NCI-H748 treated with DMSO at 0.1 percent for 48 hours (cell line): ENCODE data around the gene AIFM2.
"Not testable (repeated sequence)": the region's sequence is repeated elsewhere in the genome, so short reads cannot be mapped to it uniquely, and the experiment has no call there.

ENCODE experiments used
- DNase-seq: peaks from one replicate; lab custom pipeline; 2025; lab: John Stamatoyannopoulos, UW

AIFM2 gene

GRCh38 chr10:70132098-70133029 is at the start of gene AIFM2:
Gene AIFM2, minus strand, starts transcription at chr10:70132825. Its CDS starts 8,741 bp downstream, at chr10:70124084.
- DNase-seq, result no peak

- DNase-seq, result not testable (repeated sequence)
These were observed 46.6 kb upstream of the AIFM2 start for GRCh38 chr10:70179209-70179608.

GRCh38 chr10:70178139-70178725 is 45.6 kb upstream of the AIFM2 start:
- no peak for DNase-seq

DNA sequence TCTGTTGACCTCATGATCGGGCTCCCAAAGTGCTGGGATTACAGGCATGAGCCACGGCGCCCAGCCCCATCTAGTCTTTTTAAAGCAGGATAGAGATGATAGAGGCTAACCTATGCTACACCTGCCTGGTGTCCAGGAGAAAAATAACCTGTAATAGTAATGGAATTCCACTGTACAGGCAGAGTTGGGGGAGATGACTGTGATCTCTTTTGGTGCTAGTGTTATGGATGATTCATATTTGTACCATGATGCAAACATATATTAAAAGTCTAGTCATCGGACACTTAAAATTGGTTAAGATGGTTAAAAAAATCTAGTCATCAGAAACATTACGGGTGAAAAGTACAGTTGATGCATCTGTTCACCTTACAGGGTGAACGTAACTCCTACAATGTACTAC is 43.8 kb upstream of the AIFM2 start:
- DNase-seq, result no peak

- no peak for DNase-seq
These were observed 42.9 kb upstream of the AIFM2 start for GRCh38 chr10:70175516-70175915.

GRCh38 chr10:70174058-70174741 is 41.6 kb upstream of the AIFM2 start:
- DNase-seq, result no peak

GRCh38 chr10:70169649-70170364 is 37.2 kb upstream of the AIFM2 start:
- DNase-seq, result no peak

- no peak for DNase-seq
These were observed 36.4 kb upstream of the AIFM2 start for GRCh38 chr10:70169011-70169410.

DNA sequence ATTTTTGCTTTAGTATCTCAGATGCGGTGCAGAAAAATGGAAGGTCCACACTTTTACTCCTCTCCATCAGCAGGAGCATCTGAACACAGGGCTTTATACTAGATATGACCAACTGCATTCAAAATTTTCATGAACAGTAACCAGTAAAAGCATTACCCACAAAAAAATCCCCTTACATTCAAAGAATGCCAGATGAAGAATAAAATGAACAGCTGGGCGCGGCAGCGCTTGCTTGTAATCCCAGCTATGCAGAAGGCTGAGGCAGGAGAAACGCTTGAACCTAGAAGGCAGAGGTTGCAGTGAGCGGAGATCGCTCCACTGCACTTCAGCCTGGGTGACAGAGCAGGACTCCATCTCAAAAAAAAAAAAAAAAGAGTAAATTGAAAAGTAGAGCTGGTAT is 34.6 kb upstream of the AIFM2 start:
- no peak for DNase-seq

- no peak for DNase-seq
These were observed 33.8 kb upstream of the AIFM2 start for GRCh38 chr10:70166394-70166793.

DNA sequence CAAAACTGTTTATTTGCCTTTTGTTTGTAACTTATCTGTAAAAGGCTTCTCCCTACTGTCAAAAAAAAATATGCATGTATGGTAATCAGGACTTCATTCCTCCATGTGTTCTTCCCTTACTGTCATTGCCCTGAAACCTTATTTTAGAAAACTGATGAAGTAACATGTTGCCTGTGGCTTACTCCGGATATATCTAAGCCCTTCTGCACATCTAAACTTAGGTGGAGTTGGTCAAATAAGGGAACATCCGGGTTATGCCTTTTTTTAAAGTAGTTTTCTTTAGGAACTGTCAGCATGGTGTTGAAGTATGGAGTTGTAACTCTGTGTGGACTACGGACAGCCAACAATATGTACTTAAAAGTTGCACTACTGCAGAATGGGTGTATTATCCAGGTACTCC is 31.5 kb upstream of the AIFM2 start:
- no peak for DNase-seq

DNA sequence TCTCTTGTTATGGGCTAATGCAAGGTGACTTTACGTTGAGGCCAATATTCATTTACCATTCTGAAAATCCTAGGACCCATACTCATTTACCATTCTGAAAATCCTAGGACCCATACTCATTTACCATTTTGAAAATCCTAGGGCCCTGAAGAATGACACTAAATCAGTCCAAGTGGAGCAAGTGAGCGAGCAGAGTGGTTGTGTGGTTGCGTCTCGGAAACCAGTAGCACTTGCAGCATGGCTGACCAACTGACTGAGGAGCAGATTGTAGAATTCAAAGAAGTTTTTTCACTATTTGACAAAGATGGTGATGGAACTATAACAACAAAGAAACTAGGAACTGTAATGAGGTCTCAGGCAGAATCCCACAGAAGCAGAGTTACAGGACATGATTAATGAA is 30.8 kb upstream of the AIFM2 start:
- DNase-seq, result no peak

DNA sequence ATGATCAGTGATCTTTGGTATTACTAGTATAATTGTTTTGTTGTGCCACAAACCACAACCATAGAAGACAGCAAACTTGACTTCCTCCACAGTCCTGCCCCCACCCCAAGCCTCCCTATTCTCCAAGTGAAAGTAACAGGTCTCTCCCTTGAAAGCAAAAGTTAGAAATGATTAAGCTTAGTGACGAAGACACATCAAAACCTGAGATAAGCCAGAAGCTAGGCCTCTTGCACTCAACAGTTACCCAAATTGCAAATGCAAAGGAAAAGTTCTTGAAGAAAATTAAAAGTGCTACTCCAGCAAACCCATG is 30.2 kb upstream of the AIFM2 start:
- DNase-seq, result no peak

DNA sequence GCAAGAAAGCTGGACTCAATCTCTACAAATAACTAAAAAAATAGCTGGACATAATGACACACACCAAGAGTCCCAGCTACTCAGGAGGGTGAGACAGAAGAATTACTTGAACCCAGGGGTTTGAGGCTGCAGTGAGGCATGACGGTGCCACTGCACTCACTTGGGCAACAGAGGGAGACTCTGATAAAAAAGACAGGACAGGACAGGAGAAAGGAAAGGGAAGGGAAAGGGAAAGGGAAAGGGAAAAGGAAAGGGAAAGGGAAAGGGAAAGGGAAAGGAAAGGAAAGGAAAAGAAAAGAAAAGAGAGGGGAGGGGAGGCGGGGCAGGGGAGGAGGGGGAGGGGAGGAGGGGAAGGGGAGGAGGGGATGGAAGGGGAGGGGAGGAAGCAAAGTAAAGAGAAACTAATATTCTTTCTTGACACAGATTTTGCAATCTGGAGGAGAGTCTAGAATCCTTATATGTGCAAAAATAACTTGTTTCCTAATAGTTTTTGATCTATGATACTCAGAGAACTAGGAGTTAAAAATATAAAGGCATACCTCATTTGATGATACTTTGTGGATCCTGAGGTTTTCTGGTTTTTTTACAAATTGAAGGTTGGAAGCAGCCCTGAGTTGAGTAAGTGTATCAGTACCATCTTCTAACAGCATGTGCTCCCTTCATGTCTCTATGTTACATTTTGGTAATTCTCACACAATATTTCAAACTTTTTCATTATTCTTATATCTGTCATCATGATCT is 29.7 kb upstream of the AIFM2 start:
- no peak for DNase-seq

GRCh38 chr10:70160798-70161197 is 28.2 kb upstream of the AIFM2 start:
- DNase-seq, result no peak

GRCh38 chr10:70159366-70159765 is 26.7 kb upstream of the AIFM2 start:
- DNase-seq, result not testable (repeated sequence)

DNA sequence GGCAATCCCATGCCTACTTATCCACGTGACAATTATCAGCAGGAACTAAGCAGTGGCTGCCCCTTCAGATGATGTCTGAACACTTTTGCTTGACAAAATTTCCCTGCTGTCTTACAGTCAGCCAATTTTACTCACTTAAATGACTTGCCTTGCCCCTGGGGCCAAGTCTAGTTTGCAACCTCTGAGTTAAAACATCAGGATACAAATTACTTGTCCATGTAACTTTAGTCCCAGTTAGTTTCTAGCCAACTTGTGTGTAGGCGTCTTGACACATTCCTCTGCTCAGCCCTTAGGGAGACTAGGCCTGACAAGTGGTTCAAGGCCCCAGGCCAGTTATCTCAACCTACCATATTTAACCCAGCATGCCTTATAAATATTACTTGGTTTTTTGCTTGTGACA is 25.5 kb upstream of the AIFM2 start:
- DNase-seq, result no peak

GRCh38 chr10:70155255-70155838 is 22.7 kb upstream of the AIFM2 start:
- DNase-seq, result no peak

DNA sequence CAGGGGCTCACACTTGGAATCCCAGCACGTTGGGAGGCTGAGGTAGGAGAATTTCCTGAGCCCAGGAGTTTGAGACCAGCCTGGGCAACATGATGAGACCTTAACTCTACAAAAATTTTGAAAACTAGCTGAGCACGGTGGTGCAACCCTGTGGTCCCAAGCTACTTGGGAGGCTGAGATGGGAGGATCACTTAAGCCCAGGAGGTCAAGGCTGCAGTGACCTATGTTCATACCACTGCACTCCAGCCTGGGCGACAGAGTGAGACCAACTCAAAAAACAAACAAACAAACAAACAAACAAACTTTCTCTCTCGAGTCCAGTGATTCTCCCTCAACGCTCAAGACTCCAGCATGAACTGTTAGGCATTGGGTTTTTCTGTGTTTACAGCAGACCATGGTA is 15.9 kb upstream of the AIFM2 start:
- DNase-seq, result no peak

GRCh38 chr10:70147259-70147625 is 14.6 kb upstream of the AIFM2 start:
- no peak for DNase-seq

DNA sequence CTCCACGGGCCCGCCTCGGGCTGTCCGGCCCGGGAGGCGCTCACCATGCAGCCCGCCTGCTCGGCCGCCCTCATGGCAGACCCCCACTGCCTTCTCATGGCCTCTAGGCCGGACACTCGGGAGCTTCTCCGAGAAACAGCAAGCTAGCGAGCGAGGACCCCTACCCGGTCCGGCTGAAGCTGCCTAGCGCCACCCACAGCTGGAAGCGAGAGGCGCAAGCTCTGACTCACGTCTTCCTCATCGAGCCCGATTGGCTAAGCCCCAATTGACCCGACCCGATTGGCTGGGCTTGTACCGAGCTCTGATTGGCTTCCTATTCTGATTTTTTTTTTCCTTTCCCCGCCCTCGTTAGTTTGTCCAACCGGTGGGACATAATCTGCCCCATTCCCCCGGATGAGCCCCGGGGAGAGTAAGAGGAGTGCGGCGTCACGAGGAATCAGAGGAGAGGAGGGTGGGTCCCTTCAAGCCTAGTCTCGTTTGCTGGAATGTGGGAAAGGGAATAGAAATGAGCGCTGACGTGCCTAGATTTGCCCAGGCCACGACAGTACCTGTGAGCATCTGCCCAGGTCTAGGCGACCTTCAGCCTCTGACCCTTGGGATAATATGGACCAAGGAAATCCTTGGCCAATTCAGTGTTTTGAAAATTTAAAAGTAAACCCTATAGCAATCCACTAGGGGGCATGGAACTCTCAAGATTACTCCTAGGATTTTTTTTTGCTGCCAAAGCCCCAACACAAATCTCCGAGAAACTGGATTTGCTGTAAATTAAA is 14.0 kb upstream of the AIFM2 start, which contains the start of gene TYSND1:
TSS of gene TYSND1 (minus strand) at position 212 of the 770 bp plus-strand sequence. CDS start at position 98, 114 bp downstream.
- DNase-seq, result peak; percentile 92
